ENCODE results near the gene RFC3. TPM values are rescaled to one million over a fixed set of nuclear protein-coding genes. Genes with fewer than 3 reads are reported as not detected.

The RFC3 gene
- total and polyA plus RNA-seq, 2 of the 13 experiments (the other 11 are each of a cell fraction or from before 2014, with no cell fraction given): 16.0 to 55.7 TPM

DNA sequence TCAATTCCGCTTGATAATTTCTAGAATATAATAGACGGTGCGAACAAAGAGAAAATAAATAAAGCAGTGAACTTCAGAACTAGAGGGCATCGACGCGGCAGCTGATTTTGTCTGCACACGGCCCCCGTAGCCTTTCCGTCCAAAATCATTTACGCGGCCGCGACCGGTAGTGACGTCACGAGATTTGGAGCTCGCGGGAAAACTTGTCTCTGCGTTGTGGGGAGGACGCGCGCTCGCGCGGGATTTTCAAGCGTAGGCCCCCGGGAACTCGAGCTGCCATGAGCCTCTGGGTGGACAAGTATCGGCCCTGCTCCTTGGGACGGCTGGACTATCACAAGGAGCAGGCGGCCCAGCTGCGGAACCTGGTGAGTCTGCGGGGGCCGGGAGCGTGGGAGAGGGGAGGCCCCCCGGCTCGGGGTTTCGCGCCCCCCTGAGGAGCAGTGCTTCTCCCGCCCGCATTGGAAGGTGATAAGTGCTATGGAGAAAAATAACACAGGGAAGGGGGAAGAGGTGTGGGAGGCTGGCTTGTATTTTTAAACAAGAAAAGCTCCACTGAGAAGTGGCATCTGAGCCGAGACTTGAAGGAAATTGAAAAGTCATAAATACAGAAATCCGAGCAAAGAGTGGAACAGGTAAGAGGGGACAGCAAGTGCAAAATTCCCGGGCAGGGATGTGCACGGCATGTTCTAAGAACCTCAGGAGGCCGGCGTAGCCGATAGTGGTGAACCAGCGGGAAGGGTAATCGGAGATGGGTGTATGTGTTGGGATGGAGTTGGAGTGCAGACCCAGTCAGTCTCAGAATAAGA, at the start of gene RFC3 (continued):
- TF ChIP-seq ZNF318 (CRISPR knock-in tag; IDR thresholded peaks at IDR 0.05) (no peak), NAIF1 (CRISPR knock-in tag; IDR thresholded peaks at IDR 0.05; ENCODE audit: borderline replicate concordance) (no peak), GABPB1 (CRISPR knock-in tag; IDR thresholded peaks at IDR 0.05) (peak; percentile 98), GZF1 (CRISPR knock-in tag; IDR thresholded peaks at IDR 0.05) (0 out of 2 replicates have a peak, but pooled peaks have one; percentile 44), AGO2 (optimal IDR thresholded peaks at IDR 0.05; ENCODE audit: low read depth, low read length) (no peak), ZSCAN12 (CRISPR knock-in tag; IDR thresholded peaks at IDR 0.05) (no peak), ATF7-NPFF (CRISPR knock-in tag; IDR thresholded peaks at IDR 0.05; ENCODE audit: low read depth) (peak; percentile 97)
- TF ChIP-seq, protein P1, sequence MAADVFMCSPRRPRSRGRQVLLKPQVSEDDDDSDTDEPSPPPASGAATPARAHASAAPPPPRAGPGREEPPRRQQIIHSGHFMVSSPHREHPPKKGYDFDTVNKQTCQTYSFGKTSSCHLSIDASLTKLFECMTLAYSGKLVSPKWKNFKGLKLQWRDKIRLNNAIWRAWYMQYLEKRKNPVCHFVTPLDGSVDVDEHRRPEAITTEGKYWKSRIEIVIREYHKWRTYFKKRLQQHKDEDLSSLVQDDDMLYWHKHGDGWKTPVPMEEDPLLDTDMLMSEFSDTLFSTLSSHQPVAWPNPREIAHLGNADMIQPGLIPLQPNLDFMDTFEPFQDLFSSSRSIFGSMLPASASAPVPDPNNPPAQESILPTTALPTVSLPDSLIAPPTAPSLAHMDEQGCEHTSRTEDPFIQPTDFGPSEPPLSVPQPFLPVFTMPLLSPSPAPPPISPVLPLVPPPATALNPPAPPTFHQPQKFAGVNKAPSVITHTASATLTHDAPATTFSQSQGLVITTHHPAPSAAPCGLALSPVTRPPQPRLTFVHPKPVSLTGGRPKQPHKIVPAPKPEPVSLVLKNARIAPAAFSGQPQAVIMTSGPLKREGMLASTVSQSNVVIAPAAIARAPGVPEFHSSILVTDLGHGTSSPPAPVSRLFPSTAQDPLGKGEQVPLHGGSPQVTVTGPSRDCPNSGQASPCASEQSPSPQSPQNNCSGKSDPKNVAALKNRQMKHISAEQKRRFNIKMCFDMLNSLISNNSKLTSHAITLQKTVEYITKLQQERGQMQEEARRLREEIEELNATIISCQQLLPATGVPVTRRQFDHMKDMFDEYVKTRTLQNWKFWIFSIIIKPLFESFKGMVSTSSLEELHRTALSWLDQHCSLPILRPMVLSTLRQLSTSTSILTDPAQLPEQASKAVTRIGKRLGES (CRISPR knock-in tag; IDR thresholded peaks at IDR 0.05; ENCODE audit: borderline replicate concordance): no peak
- TF ChIP-seq, protein P2, sequence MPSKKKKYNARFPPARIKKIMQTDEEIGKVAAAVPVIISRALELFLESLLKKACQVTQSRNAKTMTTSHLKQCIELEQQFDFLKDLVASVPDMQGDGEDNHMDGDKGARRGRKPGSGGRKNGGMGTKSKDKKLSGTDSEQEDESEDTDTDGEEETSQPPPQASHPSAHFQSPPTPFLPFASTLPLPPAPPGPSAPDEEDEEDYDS (CRISPR knock-in tag; IDR thresholded peaks at IDR 0.05): peak; percentile 29; the same call in 1 of the 2 replicates
- TF ChIP-seq, protein P3, sequence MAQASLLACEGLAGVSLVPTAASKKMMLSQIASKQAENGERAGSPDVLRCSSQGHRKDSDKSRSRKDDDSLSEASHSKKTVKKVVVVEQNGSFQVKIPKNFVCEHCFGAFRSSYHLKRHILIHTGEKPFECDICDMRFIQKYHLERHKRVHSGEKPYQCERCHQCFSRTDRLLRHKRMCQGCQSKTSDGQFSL (CRISPR knock-in tag; IDR thresholded peaks at IDR 0.05): peak; percentile 19; the same call in 1 of the 2 replicates
- TF ChIP-seq, protein P4, sequence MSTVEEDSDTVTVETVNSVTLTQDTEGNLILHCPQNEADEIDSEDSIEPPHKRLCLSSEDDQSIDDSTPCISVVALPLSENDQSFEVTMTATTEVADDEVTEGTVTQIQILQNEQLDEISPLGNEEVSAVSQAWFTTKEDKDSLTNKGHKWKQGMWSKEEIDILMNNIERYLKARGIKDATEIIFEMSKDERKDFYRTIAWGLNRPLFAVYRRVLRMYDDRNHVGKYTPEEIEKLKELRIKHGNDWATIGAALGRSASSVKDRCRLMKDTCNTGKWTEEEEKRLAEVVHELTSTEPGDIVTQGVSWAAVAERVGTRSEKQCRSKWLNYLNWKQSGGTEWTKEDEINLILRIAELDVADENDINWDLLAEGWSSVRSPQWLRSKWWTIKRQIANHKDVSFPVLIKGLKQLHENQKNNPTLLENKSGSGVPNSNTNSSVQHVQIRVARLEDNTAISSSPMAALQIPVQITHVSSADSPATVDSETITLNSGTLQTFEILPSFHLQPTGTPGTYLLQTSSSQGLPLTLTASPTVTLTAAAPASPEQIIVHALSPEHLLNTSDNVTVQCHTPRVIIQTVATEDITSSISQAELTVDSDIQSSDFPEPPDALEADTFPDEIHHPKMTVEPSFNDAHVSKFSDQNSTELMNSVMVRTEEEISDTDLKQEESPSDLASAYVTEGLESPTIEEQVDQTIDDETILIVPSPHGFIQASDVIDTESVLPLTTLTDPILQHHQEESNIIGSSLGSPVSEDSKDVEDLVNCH (CRISPR knock-in tag; IDR thresholded peaks at IDR 0.05): no peak
